GM19463 (cell line): ENCODE results near the gene ZNF749.
"Not testable (repeated sequence)": the region's sequence is repeated elsewhere in the genome, so short reads cannot be mapped to it uniquely, and the experiment has no call there.

Experiments used
- ATAC-seq: cut with Tn5 transposase; IDR thresholded peaks from one replicate; pipeline ENCODE4 v1.9.1; 2021; ENCODE audit warnings: mild to moderate bottlenecking, moderate library complexity; ENCODE audit not compliant: unreplicated experiment

ZNF749 gene

DNA sequence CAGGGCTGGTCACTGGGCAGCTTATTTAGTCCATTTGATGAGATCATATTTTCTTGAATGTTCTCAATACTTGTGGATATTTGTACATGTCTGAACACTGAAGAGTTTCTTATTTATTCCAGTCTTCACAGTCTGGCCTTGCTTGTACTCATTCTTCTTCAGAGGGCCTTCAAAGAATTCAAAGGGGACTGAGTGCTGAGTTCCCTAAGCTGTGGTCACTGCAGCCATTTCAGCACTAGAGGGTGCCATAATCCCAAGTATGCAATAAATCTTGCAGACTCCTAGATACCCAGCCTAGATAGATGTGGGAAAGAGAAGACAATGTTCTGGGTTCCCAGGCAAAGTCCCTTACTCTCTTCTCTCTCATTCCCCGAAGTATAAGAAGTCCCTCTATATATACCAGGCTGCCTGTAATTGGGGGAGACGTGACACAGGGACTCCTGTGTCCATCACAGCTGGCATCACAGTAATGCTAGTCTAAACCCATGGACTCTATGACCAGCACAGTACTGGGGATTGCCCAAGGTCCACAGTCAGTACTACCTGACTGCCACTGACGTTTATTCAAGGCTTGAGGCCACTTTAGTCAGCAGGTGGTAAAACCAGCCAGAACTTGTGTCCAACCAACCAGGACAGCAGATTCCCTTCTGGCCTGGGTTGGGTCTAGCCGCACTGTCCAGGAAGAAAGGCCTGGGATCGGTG lies 30.7 kb downstream of the ZNF749 start:
- ATAC-seq: no peak

DNA sequence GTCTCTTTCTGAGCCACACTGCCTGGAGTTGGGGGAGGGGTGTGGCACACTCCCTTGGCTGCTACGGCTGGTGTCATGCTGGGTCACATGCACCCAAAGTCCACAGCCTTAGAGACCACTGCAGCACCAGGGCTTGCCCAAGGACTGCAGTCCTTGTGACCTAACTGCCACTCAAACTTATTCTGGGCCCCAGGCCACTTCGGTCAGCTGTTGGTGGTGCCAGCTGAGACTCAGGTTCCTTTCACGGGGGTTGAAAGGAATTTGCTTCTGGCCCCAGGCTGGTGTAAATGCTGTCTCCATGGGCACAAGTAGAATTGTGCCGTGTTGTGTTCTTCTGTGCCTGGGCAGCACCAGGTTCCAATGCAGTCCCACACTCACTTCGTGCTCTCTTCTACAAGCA lies 31.4 kb downstream of the ZNF749 start:
- ATAC-seq: no peak

DNA sequence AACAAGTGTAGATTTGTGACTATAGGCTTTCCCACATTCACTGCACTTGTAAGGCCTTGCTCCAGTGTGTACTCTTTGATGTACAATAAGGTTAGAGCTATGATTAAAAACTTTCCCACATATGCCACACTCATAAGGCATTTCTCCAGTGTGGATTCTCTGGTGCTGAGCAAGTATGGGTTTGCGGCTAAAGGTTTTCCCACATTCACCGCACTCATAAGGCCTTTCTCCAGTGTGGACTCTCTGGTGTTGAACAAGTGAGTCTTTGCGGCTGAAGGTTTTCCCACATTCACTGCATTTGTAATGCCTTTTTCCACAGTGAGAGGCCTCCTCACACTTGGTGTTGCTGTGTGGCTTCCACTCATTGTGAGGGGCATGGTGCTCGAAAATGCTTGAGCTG lies 38.5 kb downstream of the ZNF749 start:
- ATAC-seq: no peak

- peak; percentile 98 for ATAC-seq
These were observed 42.3 kb downstream of the ZNF749 start, which contains the start of gene ZNF772 for GRCh38 chr19:57477191-57478008. Gene ZNF772, minus strand, starts transcription at chr19:57477566. Its CDS starts 257 bp downstream, at chr19:57477309.

- peak; percentile 95 for ATAC-seq
These were observed 52.6 kb downstream of the ZNF749 start, which contains the start of gene ZNF419 for GRCh38 chr19:57487477-57488298. Gene ZNF419, plus strand, starts transcription at chr19:57487750. Its CDS starts 201 bp downstream, at chr19:57487951.

DNA sequence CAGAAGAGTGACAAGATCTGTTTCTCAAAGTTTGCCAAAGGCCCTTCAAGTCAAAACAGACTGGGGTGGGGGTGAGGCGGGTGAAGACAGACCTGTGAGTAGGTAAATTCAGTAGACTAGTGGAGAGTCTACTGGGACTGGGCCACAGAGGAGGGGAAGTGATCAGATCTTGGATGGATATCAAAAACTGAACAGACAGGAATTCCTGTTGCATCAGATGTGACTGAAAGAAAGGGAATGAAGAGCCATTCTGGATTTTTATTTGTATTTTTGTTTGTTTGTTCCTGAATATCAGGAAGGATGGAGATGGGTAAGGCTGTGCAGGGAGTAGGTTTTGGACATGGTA lies 53.1 kb downstream of the ZNF749 start:
- not testable (repeated sequence) for ATAC-seq
